ENCODE results near the gene RAI14.

RAI14 gene

DNA sequence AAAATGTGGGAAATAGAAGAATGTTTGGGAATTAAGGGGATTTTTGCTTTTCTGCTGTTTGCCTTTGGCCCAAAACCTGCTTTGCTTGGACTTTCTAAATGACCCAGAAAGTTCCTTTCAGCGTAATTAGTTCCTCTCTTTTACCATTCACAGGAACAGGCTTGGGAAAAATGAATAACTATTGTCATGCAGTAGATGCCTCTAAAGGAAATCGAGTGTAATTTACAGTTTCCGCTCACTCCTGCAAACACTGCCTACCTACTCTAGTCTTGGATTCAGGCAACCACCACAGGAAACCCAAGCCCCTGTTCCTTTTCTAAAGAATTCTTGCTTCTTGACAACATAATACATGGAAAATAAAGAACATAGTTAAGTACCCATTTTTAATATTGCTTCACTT, 207.8 kb downstream of the RAI14 start:
- DNase-seq (ENCODE audit: low read depth in 2 of 2) = no peak
- TF ChIP-seq, protein P1, sequence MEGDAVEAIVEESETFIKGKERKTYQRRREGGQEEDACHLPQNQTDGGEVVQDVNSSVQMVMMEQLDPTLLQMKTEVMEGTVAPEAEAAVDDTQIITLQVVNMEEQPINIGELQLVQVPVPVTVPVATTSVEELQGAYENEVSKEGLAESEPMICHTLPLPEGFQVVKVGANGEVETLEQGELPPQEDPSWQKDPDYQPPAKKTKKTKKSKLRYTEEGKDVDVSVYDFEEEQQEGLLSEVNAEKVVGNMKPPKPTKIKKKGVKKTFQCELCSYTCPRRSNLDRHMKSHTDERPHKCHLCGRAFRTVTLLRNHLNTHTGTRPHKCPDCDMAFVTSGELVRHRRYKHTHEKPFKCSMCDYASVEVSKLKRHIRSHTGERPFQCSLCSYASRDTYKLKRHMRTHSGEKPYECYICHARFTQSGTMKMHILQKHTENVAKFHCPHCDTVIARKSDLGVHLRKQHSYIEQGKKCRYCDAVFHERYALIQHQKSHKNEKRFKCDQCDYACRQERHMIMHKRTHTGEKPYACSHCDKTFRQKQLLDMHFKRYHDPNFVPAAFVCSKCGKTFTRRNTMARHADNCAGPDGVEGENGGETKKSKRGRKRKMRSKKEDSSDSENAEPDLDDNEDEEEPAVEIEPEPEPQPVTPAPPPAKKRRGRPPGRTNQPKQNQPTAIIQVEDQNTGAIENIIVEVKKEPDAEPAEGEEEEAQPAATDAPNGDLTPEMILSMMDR (IDR thresholded peaks at IDR 0.05; ENCODE audit: low read depth, low read length) = no peak
- H3K4me3 ChIP-seq (replicated peaks in 1 of 2; ENCODE audit: low read depth in 2 of 2, low read length in 2 of 2) = no peak overlapping the region

- H3K4me3 ChIP-seq (replicated peaks in 1 of 2; ENCODE audit: low read depth in 2 of 2, low read length in 2 of 2) = no peak overlapping the region
- peak in 1 of 2 donors; percentile 14 for DNase-seq (ENCODE audit: low read depth in 2 of 2)
- TF ChIP-seq, protein P1 (IDR thresholded peaks at IDR 0.05; ENCODE audit: low read depth, low read length) = no peak
Observed at GRCh38 chr5:34865091-34865490, 209.0 kb downstream of the RAI14 start.

DNA sequence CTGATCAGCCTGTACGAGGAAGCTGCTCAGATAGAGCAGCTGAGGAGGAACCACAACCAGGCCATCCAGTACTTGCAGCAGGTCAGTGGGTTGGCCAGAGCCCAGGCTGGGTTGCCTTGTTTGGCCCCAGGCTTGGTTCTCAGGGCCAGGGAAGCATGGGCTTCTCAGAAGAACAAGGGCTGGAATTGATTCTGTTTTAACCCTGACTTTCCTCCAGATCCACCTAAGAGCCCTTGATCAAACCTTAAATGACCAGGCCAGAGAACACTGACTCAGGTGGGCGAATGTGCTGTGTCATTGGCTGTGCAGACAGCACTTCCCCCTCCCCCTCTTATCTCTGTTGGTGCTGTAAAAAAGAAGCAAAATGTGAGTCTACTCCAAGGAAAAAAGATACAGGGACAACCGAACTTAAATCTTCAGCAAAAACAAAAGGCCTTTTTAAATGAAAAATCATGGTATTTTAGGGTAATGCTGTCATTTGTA, 210.9 kb downstream of the RAI14 start:
- no peak overlapping the region for H3K4me3 ChIP-seq (replicated peaks in 1 of 2; ENCODE audit: low read depth in 2 of 2, low read length in 2 of 2)
- TF ChIP-seq, protein P1 (IDR thresholded peaks at IDR 0.05; ENCODE audit: low read depth, low read length) = no peak
- DNase-seq (ENCODE audit: low read depth in 2 of 2) = no peak

DNA sequence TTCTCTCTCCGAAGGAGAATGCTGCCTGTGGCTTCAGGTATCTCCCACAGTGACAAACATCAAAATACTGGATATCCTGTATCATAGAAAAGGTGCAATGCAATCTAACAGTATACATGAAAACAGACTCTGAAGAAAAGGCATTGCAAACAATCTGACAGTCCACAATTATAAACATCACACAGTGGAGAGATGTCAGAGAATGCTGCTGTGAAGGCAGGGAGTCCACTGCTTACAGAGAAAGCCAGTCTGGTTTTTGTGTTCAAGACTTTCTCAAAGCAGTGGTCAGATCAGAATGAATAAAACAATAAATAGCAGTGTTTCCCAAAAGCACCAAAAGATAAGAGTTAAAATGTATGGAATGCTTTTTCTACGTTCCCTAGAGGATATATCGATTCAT, 211.5 kb downstream of the RAI14 start:
- H3K4me3 ChIP-seq (replicated peaks in 1 of 2; ENCODE audit: low read depth in 2 of 2, low read length in 2 of 2) = no peak overlapping the region
- no peak for DNase-seq (ENCODE audit: low read depth in 2 of 2)
- TF ChIP-seq, protein P1 (IDR thresholded peaks at IDR 0.05; ENCODE audit: low read depth, low read length) = no peak

- DNase-seq (ENCODE audit: low read depth in 2 of 2) = no peak
- TF ChIP-seq, protein P1 (IDR thresholded peaks at IDR 0.05; ENCODE audit: low read depth, low read length) = no peak
- no peak overlapping the region for H3K4me3 ChIP-seq (replicated peaks in 1 of 2; ENCODE audit: low read depth in 2 of 2, low read length in 2 of 2)
Observed at GRCh38 chr5:34868791-34869190, 212.7 kb downstream of the RAI14 start.

DNA sequence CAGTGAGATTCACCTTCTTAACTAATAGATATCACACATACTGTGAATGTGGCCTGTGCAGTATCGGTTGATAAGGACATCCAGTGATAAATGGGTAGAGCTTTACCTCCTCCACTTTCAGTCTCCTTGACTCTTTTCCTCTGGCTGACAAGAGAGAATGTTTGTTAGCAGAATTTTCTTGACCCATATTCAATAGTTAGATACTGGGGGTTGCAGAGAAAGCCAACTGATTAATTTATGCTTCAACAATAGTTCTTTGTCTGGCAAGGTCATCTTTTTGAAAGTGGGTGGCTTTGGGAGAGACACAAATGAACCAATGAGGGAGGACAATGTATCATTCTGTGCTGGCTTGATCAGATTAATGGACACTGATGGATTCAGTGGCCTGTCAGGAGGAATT, 213.1 kb downstream of the RAI14 start:
- no peak overlapping the region for H3K4me3 ChIP-seq (replicated peaks in 1 of 2; ENCODE audit: low read depth in 2 of 2, low read length in 2 of 2)
- DNase-seq (ENCODE audit: low read depth in 2 of 2) = no peak
- TF ChIP-seq, protein P1 (IDR thresholded peaks at IDR 0.05; ENCODE audit: low read depth, low read length) = no peak

DNA sequence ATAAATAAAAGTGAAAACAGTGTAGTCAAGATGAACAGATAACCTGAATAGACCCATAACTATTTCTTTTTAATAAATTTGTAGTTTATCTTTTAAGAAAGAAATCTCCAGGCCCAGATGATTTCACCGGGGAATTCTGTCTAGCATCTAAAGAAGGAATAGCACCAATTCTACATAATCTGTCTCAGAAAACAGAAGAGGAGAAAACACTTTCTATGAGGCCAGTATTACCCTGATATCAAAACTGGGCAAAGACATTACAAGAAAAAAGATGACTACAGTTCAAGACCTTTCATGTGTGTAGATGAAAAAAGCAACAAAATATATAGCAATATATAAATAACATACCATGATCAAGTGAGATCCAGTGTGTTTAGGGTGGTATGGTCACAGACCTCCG, 214.3 kb downstream of the RAI14 start:
- TF ChIP-seq, protein P1 (IDR thresholded peaks at IDR 0.05; ENCODE audit: low read depth, low read length) = no peak
- no peak overlapping the region for H3K4me3 ChIP-seq (replicated peaks in 1 of 2; ENCODE audit: low read depth in 2 of 2, low read length in 2 of 2)
- no peak for DNase-seq (ENCODE audit: low read depth in 2 of 2)

Measured in cardiac fibroblast (primary cell).